ENCODE data around the gene ATP2B2.

ATP2B2 gene

DNA sequence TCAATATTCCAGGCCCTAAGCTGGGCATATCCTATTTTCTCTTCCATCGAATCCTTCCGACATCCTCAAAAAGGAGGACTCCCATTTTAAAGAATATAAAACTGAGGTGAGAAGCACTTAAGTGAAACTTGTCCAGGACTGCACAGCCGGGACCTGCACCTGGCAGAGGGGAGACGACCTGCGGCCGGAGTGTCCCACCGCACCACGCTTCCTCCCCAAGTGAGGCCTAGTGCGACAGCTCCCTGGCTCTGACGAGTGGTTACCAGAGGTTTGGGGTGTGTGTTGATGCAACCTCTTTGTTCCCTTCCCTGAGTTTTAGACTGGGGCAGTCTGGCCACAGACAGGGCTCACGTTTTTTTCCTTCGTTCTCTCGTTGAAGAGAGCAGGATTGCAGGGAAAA, 24.9 kb upstream of the ATP2B2 start:
- H2AFZ ChIP-seq (ENCODE audit: low read depth, low read length), result no peak overlapping the region
- no peaks in the 10 kb centered on the region for H3K9me3 ChIP-seq (ENCODE audit: insufficient read depth, low read length)
- no peak overlapping the region for H3K9ac ChIP-seq (ENCODE audit: low read length)
- H3K27me3 ChIP-seq (ENCODE audit: low read depth, low read length), result peaks cover 29% of the 10 kb centered on the region
- H3K4me2 ChIP-seq (ENCODE audit: low read length), result no peak overlapping the region
- no peak overlapping the region for H3K27ac ChIP-seq (ENCODE audit: low read length)
- no peaks in the 10 kb centered on the region for H4K20me1 ChIP-seq (ENCODE audit: insufficient read depth, low read length)
- no peaks in the 10 kb centered on the region for H3K79me2 ChIP-seq (ENCODE audit: low read length)
- peaks cover 14% of the 10 kb centered on the region for H3K4me1 ChIP-seq (ENCODE audit: low read length)
- no peak overlapping the region for H3K4me3 ChIP-seq (ENCODE audit: low read length)
- no peaks in the 10 kb centered on the region for H3K36me3 ChIP-seq (replicated peaks; ENCODE audit: low read depth, low read length)
- TF ChIP-seq, protein P1, sequence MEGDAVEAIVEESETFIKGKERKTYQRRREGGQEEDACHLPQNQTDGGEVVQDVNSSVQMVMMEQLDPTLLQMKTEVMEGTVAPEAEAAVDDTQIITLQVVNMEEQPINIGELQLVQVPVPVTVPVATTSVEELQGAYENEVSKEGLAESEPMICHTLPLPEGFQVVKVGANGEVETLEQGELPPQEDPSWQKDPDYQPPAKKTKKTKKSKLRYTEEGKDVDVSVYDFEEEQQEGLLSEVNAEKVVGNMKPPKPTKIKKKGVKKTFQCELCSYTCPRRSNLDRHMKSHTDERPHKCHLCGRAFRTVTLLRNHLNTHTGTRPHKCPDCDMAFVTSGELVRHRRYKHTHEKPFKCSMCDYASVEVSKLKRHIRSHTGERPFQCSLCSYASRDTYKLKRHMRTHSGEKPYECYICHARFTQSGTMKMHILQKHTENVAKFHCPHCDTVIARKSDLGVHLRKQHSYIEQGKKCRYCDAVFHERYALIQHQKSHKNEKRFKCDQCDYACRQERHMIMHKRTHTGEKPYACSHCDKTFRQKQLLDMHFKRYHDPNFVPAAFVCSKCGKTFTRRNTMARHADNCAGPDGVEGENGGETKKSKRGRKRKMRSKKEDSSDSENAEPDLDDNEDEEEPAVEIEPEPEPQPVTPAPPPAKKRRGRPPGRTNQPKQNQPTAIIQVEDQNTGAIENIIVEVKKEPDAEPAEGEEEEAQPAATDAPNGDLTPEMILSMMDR (IDR thresholded peaks at IDR 0.05; ENCODE audit: low read depth, low read length), result no peak
- no peak for TF ChIP-seq EZH2phosphoT487 (IDR thresholded peaks at IDR 0.05; ENCODE audit: low read depth)

DNA sequence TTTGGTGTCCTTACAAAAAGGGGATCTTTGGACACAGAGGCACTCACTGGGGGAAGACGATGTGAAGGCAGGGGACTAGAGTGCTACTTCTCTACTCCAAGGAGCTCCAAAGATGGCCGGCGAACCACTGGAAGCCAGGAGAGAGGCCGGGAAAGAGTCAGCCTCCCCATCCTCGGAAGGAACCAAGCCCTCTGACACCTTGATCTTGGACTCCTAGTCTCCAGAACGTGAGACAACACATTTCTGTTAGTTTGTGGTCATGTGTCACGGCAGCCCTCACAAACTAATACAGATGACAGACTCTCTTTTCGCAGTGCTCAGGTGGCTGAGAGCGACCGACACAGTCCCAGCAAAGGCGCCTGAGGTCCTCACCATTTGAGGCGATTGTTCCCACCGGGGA, 24.4 kb upstream of the ATP2B2 start:
- Histone ChIP-seq H3K4me3 (ENCODE audit: low read length) (no peak overlapping the region), H3K79me2 (ENCODE audit: low read length) (no peaks in the 10 kb centered on the region), H3K4me1 (ENCODE audit: low read length) (peaks cover 14% of the 10 kb centered on the region), H3K9me3 (ENCODE audit: insufficient read depth, low read length) (no peaks in the 10 kb centered on the region), H3K36me3 (replicated peaks; ENCODE audit: low read depth, low read length) (no peaks in the 10 kb centered on the region), H4K20me1 (ENCODE audit: insufficient read depth, low read length) (no peaks in the 10 kb centered on the region), H3K4me2 (ENCODE audit: low read length) (no peak overlapping the region), H3K27me3 (ENCODE audit: low read depth, low read length) (peaks cover 33% of the 10 kb centered on the region), H2AFZ (ENCODE audit: low read depth, low read length) (no peak overlapping the region), H3K27ac (ENCODE audit: low read length) (no peak overlapping the region), H3K9ac (ENCODE audit: low read length) (no peak overlapping the region)
- TF ChIP-seq, protein P1 (IDR thresholded peaks at IDR 0.05; ENCODE audit: low read depth, low read length), result no peak
- TF ChIP-seq EZH2phosphoT487 (IDR thresholded peaks at IDR 0.05; ENCODE audit: low read depth), result no peak

DNA sequence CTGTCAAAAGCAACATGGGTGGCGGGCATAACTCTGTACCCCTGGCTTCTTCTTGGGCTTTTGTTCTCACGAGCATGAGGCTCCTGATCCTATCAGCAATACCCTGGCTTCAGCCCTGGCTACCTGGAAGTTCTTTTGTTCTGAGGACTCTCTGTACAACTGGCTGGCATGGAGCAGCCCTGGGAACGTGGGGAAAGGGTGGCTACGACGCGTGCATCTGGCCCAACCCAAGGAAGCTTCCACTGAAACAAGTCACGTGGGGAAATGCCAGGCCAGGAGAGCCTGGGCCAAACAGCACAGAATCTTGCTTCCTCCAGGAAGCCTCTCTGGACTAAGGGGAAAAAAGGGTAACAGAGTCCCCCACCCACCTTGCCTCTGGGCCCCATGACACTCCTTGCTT, 22.7 kb upstream of the ATP2B2 start:
- Histone ChIP-seq H3K79me2 (ENCODE audit: low read length) (no peaks in the 10 kb centered on the region), H3K9ac (ENCODE audit: low read length) (no peak overlapping the region), H3K27me3 (ENCODE audit: low read depth, low read length) (peaks cover 51% of the 10 kb centered on the region)

DNA sequence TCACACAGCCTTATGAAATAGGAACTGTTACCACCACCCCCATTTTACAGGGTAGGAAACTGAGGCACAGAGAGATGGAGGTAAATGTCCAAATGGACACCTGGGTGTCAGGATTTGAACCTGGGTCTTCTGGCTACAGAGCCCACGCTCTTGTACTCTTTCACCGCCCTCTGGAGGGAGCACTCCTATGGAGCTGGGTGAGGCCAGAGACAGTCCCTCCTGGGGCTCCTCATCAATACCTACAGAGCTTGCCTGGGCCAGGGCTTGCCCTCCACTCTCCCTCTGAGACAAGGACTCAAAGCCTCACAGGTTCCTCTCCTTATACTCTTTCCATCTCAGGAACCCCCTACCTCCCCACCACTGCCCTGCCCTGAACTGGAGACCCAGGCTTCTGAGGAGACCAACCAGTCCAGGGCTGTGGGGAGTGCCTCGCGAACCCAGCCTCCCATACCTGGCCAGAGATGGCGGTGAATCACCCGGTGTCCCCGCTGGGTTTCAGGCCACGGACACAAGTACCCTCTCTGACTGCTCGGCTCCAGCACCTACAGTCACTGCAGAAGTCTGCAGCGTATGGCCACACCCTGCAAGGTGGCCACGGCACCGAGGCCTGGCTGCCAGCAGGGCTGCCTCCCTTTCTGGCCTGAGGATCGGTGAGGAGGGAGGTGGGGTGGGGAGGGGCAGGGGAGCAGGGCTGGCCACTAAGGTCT, 22.1 kb upstream of the ATP2B2 start:
- H2AFZ ChIP-seq (ENCODE audit: low read depth, low read length), result no peak overlapping the region
- H3K36me3 ChIP-seq (replicated peaks; ENCODE audit: low read depth, low read length), result no peaks in the 10 kb centered on the region
- no peaks in the 10 kb centered on the region for H3K79me2 ChIP-seq (ENCODE audit: low read length)
- H3K27ac ChIP-seq (ENCODE audit: low read length), result no peak overlapping the region
- H4K20me1 ChIP-seq (ENCODE audit: insufficient read depth, low read length), result no peaks in the 10 kb centered on the region
- no peak overlapping the region for H3K9ac ChIP-seq (ENCODE audit: low read length)
- H3K4me3 ChIP-seq (ENCODE audit: low read length), result no peak overlapping the region
- TF ChIP-seq EZH2phosphoT487 (IDR thresholded peaks at IDR 0.05; ENCODE audit: low read depth), result no peak
- TF ChIP-seq, protein P1 (IDR thresholded peaks at IDR 0.05; ENCODE audit: low read depth, low read length), result no peak
- no peaks in the 10 kb centered on the region for H3K4me1 ChIP-seq (ENCODE audit: low read length)
- no peak overlapping the region for H3K4me2 ChIP-seq (ENCODE audit: low read length)
- peaks cover 57% of the 10 kb centered on the region for H3K27me3 ChIP-seq (ENCODE audit: low read depth, low read length)
- no peaks in the 10 kb centered on the region for H3K9me3 ChIP-seq (ENCODE audit: insufficient read depth, low read length)

More for the DNA sequence above, 22.7 kb upstream of the ATP2B2 start:
- TF ChIP-seq EZH2phosphoT487 (IDR thresholded peaks at IDR 0.05; ENCODE audit: low read depth), result no peak
- TF ChIP-seq, protein P1 (IDR thresholded peaks at IDR 0.05; ENCODE audit: low read depth, low read length), result no peak
- H3K36me3 ChIP-seq (replicated peaks; ENCODE audit: low read depth, low read length), result no peaks in the 10 kb centered on the region
- no peaks in the 10 kb centered on the region for H3K9me3 ChIP-seq (ENCODE audit: insufficient read depth, low read length)
- H3K4me3 ChIP-seq (ENCODE audit: low read length), result no peak overlapping the region
- no peak overlapping the region for H2AFZ ChIP-seq (ENCODE audit: low read depth, low read length)
- H3K4me2 ChIP-seq (ENCODE audit: low read length), result no peak overlapping the region
- peaks cover 4% of the 10 kb centered on the region for H3K4me1 ChIP-seq (ENCODE audit: low read length)
- H3K27ac ChIP-seq (ENCODE audit: low read length), result no peak overlapping the region
- no peaks in the 10 kb centered on the region for H4K20me1 ChIP-seq (ENCODE audit: insufficient read depth, low read length)
